HG03097 (cell line): ENCODE data around the gene TCN2.

ENCODE experiments used
- ATAC-seq: cut with Tn5 transposase; IDR thresholded peaks from one replicate; pipeline ENCODE4 v1.9.1; 2021; ENCODE audit not compliant: unreplicated experiment, low FRiP score

Gene TCN2

DNA sequence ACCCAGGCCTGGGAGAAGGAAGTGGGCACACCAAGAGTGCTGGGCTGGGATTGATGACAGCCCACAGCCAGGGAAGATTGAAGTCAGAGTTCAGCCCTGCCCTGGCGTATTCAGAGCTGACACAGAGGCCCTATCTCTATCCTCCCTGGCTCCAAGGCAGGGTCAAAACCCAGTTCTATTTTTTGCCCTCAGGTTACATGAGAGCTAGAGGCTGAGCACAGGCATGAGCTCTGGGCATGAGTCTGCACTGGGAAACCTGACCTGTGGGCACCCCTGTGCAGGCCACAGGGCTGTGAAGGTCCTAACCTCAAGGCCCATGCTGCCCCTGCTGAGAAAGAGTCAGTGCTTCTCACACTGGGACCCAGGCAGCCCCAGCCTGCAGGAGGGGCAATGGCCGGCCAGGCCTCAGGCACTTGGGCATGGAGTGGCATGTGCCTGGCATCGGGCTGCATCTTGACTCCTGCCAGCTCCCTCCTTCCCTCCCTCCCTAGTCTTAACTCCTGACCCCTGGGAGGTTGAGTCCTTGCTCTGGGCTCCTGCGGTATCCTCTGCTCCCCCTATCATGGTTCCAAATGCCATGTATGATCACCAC is 34.0 kb downstream of the TCN2 start:
- no peak for ATAC-seq

DNA sequence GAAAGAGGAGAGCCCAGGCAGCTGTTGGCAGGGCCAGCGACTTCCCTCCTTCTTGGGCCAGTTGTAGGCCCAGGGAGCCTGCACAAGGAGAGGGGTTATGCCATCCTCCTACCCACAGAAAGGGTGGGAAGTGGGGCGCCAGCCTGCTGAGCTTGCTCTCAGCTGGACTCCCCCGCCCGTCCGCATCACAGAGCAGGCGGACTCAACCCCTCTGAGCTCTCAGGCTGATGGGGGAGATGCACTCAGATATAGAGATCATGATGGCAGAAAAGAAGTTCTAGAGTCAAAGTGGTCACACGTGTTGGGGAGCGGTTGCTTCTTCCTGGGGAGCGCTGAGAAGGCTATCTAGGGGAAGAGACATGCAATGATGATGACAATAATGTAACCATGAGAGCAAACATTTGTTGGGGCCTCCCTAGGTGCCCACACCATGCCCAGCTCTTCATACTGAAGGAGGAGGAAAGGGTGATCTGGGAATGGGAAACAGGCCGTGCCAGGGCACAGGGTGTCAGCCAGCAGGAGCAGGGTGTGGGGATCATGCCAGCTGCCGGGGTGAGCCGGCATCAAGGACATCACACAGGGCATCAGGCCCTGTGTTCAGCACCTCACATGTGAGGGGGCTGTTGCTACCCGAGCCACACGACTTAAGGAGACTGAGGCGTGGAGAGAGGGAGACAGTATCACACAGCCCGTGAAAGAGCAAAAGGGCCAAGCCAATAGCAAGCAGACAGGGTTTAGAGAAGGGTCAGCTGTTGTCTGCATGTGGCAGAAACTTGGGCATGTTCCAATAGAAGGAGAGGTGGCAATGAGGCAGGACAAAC is 36.3 kb downstream of the TCN2 start:
- ATAC-seq: no peak

DNA sequence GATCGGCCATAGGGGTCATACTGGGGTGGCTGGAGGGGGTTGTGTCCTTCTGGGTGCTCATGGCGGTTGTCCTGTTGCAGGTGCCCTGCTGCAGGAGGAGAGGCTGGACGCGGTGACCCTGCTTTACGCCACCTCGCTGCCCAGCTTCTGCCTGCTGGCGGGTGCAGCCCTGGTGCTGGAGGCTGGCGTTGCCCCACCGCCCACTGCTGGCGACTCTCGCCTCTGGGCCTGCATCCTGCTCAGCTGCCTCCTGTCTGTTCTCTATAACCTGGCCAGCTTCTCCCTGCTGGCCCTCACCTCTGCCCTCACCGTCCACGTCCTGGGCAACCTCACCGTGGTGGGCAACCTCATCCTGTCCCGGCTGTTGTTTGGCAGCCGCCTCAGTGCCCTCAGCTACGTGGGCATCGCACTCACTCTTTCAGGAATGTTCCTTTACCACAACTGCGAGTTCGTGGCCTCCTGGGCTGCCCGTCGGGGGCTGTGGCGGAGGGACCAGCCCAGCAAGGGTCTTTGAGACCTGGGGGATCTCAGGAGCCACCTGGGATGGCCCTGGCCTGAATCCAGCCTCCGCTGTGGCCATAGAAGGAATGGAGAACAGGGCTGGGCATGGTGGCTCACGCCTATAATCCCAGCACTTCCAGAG is 39.7 kb downstream of the TCN2 start:
- ATAC-seq: no peak

DNA sequence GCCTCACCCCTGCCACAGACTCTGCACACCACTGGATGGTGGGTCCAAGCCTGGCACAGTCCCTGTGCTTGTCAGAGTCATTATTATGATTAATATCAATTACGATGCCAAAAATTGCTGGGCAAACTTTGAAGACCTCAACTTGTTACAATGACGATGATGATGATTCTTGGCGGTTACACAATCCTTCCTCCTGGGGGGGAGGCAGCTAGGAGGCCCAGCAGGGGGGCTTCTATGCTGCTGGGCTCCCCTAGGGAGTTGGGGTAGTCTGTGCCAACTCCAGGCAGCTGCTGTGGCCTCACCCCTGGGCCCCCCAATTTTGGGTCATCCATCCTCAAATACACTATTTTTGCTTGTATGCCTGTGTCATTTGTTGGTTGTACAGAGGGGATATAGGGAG is 40.6 kb downstream of the TCN2 start:
- no peak for ATAC-seq

- ATAC-seq: no peak
Measured at GRCh38 chr22:30648825-30649224, 41.9 kb downstream of the TCN2 start.

- ATAC-seq: no peak
Measured at GRCh38 chr22:30649430-30650007, 42.5 kb downstream of the TCN2 start.

GRCh38 chr22:30650508-30651116 is 43.6 kb downstream of the TCN2 start:
- no peak for ATAC-seq

DNA sequence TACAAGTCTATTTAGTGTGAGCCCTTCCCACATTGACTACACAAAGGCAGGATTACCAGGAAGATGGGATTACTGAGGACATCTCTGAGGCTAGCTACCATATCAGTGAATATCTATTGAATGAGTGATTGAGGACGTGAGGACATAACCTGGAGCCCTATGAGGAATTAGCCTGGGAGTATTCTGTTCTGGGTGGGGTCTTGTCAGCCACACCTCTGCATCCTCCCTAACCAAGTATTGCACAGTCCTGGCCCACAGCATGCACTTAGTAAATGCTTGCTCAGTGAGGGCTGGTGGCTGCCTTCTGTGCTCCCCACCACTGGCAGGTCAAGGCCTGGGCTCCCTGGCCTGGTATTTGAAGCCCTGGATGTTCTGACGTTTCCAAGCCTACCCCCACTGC is 45.9 kb downstream of the TCN2 start:
- no peak for ATAC-seq

DNA sequence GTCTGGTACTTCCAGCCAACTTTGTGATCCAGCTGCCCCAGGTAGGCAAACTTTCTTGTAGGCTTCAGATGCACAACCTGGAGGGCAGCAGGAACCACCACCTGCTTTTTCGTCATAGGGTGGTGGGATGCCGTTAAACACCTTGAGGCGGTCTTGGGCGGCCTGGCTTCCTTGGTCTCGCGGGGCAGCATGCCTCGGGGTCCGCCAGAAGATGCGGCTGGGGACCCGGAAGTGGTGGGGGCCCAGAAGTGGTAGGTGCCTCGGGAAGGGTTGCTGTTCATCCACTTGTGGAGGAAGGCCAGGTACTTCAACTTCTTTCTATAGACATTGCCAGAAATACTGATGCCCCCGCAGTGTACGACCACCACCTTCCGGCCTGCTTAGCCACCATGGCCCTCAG is 47.4 kb downstream of the TCN2 start:
- ATAC-seq: no peak

- no peak for ATAC-seq
Measured at GRCh38 chr22:30655532-30655931, 48.6 kb downstream of the TCN2 start.

GRCh38 chr22:30662040-30662439 is 55.1 kb downstream of the TCN2 start:
- no peak for ATAC-seq

- no peak for ATAC-seq
Measured at GRCh38 chr22:30664798-30665197, 57.8 kb downstream of the TCN2 start.

- no peak for ATAC-seq
Measured at GRCh38 chr22:30665266-30665665, 58.3 kb downstream of the TCN2 start.

GRCh38 chr22:30665786-30666185 is 58.8 kb downstream of the TCN2 start:
- no peak for ATAC-seq

GRCh38 chr22:30667107-30667493 is 60.1 kb downstream of the TCN2 start:
- ATAC-seq: peak; percentile 1

GRCh38 chr22:30667494-30668385 is 60.8 kb downstream of the TCN2 start, which contains the start of gene DUSP18:
Gene DUSP18, minus strand, starts transcription at chr22:30667875. Its CDS starts 3,872 bp downstream, at chr22:30664003.
- ATAC-seq: peak; percentile 90

- no peak for ATAC-seq
Measured at GRCh38 chr22:30668386-30668710, 61.4 kb downstream of the TCN2 start.

GRCh38 chr22:30671071-30671470 is 64.1 kb downstream of the TCN2 start:
- ATAC-seq: no peak

GRCh38 chr22:30673136-30673535 is 66.2 kb downstream of the TCN2 start:
- ATAC-seq: no peak

DNA sequence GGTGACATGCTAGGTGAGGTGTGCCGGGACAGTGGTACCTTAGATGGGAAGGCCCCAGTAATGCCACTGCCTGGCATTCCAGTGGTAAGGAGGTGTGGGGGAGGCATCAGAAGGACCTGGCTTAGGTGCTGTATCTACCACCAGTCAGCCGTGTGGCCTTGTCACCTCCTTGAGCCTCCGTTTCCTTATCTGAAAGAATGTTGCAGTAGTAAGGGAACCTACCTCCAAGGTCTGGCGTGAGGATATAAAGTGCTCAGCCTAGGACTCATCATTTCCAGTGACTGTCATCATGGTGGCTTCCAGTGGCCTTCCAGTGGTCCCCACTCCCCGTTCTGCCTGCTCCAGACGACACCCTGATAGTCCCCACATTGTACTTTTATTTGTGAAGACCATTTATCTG is 67.5 kb downstream of the TCN2 start:
- ATAC-seq: no peak
